T-helper 1 cell treated with Interleukin-12 subunit alpha and Interleukin-12 subunit beta and Interleukin-4 antibody, amounts not matched to agents 30 μg/mL and 1 μg/mL, for 36 hours (primary cell): Measurements from ENCODE around the gene TCTA.

Experiments
- H3K27ac Mint-ChIP-seq: one replicate; pipeline ENCODE4 v1.8.0; 2021; ENCODE audit warnings: mild to moderate bottlenecking, mixed read lengths
- H3K27me3 Mint-ChIP-seq: one replicate; pipeline ENCODE4 v1.8.0; 2021; ENCODE audit warnings: low read depth, mixed read lengths
- H3K36me3 Mint-ChIP-seq: one replicate; pipeline ENCODE4 v1.8.0; 2021; ENCODE audit warnings: low read depth, mixed read lengths
- H3K4me1 Mint-ChIP-seq: one replicate; pipeline ENCODE4 v1.8.0; 2021; ENCODE audit warnings: low read depth, mixed read lengths
- H3K4me3 Mint-ChIP-seq: one replicate; pipeline ENCODE4 v1.8.0; 2021; ENCODE audit warnings: mild to moderate bottlenecking, moderate library complexity, mixed read lengths
- H3K9me3 Mint-ChIP-seq: one replicate; pipeline ENCODE4 v1.8.0; 2021; ENCODE audit warnings: mixed read lengths

Gene TCTA

DNA sequence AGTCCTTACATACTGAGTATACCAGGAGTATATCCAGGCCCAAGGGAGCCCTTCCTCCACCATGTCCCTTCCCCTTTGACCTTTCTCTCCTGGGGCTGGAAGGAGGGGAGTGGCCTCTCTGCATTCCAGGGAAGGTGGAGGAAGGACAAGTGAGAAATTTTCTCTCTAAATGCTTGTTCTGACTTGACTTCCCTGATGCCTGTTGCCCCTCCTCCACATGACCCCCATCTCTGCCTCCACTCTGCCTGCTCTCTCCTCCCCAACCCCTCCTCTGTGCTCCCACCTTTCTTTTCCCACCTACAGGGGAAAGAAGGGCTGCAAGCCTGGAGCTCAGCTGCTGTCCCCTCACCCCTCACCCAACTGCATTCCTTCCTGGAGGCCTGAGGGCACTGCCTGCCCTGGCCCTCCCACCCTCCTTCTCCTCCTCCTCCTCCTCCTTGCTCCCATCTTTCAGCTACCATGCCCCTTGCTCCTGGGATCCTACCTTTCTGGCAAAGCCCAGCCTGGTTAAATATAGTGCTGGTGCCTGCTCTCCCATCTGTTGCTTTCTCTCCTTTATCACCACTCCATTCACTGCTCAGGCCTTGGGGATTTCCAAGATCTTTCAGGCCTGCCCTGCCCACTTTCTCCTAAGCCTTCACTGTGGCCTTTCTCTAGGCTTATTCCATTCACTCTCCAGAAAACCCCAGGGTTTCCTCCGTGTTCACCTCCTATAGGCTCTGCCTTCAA lies 49.4 kb downstream of the TCTA start:
- Mint-ChIP-seq H3K4me1 (peaks cover 6% of the 10 kb centered on the region), H3K4me3 (no peak overlapping the region), H3K36me3 (no peaks in the 10 kb centered on the region), H3K27ac (peak overlapping the region; percentile 69), H3K27me3 (no peaks in the 10 kb centered on the region), H3K9me3 (no peaks in the 10 kb centered on the region)

DNA sequence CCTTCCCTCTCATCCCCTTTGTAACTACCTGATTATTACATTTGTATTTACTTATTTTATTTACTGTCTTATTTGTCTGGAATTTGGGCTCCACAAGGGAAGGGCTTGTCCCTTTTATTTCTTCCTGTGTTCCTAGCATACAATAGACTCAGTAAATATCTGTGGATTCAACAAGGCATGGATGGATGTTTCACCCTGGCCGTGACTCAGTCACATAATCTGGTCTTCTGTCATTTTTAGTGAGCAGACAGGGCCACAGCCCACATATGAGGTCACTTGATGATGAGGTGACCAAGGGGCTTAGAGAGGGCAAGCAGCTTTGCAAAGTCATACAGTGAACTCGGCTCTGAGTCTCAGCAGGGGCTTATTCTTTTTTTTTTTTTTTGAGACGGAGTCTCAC lies 50.0 kb downstream of the TCTA start:
- Mint-ChIP-seq H3K9me3 (no peaks in the 10 kb centered on the region), H3K4me3 (no peak overlapping the region)

DNA sequence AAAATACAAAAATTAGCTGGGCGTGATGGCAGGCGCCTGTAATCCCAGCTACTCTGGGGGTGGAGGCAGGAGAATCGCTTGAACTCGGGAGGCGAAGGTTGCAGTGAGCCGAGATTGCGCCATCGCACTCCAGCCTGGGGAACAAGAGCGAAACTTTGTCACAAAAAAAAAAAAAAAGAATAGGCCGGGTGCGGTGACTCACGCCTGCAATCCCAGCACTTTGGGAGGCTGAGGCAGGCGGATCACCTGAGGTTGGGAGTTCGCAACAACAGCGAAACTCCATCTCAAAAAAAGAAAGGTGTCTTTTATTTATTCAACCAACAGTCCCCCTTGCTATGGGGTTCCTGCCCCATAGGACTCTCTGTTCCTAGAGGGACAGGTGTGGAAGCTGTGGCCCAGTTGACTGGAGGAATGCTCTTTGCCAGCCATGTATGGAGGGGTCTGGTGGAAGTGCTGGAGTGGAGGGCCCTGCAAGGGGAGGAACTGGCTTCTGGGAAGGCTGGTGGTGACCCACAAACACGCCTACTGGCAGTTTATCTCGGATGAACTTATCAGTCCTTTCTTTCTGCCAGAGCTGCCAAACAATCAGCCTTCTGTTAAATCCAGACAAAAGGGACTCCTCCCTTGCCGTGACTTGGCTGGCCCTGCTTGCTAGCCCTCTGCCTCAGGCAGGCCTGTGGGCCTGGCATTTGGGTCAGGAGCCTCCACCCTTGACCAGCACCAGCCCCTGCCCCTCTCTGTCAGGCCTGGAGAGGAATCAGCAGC lies 53.2 kb downstream of the TCTA start:
- Mint-ChIP-seq H3K9me3 (no peaks in the 10 kb centered on the region), H3K4me1 (peaks cover 17% of the 10 kb centered on the region), H3K36me3 (no peaks in the 10 kb centered on the region), H3K27ac (no peak overlapping the region), H3K4me3 (no peak overlapping the region), H3K27me3 (no peaks in the 10 kb centered on the region)

More for the DNA sequence above, 50.0 kb downstream of the TCTA start:
- Mint-ChIP-seq H3K36me3 (no peaks in the 10 kb centered on the region), H3K4me1 (peaks cover 6% of the 10 kb centered on the region), H3K27ac (no peak overlapping the region), H3K27me3 (no peaks in the 10 kb centered on the region)
